ENCODE results near the gene COL4A3.

COL4A3 gene

GRCh38 chr2:227326783-227327182 lies 162.4 kb downstream of the COL4A3 start:
- TF ChIP-seq, protein P1, sequence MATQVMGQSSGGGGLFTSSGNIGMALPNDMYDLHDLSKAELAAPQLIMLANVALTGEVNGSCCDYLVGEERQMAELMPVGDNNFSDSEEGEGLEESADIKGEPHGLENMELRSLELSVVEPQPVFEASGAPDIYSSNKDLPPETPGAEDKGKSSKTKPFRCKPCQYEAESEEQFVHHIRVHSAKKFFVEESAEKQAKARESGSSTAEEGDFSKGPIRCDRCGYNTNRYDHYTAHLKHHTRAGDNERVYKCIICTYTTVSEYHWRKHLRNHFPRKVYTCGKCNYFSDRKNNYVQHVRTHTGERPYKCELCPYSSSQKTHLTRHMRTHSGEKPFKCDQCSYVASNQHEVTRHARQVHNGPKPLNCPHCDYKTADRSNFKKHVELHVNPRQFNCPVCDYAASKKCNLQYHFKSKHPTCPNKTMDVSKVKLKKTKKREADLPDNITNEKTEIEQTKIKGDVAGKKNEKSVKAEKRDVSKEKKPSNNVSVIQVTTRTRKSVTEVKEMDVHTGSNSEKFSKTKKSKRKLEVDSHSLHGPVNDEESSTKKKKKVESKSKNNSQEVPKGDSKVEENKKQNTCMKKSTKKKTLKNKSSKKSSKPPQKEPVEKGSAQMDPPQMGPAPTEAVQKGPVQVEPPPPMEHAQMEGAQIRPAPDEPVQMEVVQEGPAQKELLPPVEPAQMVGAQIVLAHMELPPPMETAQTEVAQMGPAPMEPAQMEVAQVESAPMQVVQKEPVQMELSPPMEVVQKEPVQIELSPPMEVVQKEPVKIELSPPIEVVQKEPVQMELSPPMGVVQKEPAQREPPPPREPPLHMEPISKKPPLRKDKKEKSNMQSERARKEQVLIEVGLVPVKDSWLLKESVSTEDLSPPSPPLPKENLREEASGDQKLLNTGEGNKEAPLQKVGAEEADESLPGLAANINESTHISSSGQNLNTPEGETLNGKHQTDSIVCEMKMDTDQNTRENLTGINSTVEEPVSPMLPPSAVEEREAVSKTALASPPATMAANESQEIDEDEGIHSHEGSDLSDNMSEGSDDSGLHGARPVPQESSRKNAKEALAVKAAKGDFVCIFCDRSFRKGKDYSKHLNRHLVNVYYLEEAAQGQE (IDR thresholded peaks at IDR 0.05; ENCODE audit: insufficient read depth in 1 of 2, low read depth in 2 of 2, low read length in 2 of 2), result no peak

DNA sequence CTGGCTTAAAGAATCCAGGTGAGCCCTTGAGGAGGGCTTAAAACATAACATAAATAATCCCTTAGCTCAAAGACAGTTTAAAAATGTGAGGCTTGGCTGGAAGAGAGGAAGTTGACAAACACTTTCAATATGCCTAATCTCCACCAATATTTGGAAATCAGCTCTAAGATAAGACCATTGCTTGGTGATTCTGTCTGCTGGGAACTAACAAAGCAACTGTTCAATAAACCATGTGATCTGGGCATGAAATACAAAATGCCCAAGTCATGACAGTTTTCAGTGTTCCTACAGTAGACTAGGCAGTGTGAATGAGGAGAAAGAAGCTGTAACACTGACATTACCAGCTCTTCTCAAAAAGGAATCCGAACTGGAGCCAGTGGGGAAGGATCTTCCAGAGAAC lies 171.3 kb downstream of the COL4A3 start:
- TF ChIP-seq TAF1 (IDR thresholded peaks at IDR 0.05; ENCODE audit: borderline replicate concordance, insufficient read depth, low read length), result no peak
- TF ChIP-seq POLR2AphosphoS5 (IDR thresholded peaks at IDR 0.05; ENCODE audit: low read depth, low read length), result no peak
- no peak for TF ChIP-seq SIN3A (IDR thresholded peaks at IDR 0.05; ENCODE audit: borderline replicate concordance, insufficient read depth, low read length)
- no peak for TF ChIP-seq FOXP2 (optimal IDR thresholded peaks at IDR 0.05; ENCODE audit: borderline replicate concordance, extremely low read depth, extremely low read length, insufficient read depth)
- TF ChIP-seq, protein P1 (IDR thresholded peaks at IDR 0.05; ENCODE audit: insufficient read depth in 1 of 2, low read depth in 2 of 2, low read length in 2 of 2), result no peak

DNA sequence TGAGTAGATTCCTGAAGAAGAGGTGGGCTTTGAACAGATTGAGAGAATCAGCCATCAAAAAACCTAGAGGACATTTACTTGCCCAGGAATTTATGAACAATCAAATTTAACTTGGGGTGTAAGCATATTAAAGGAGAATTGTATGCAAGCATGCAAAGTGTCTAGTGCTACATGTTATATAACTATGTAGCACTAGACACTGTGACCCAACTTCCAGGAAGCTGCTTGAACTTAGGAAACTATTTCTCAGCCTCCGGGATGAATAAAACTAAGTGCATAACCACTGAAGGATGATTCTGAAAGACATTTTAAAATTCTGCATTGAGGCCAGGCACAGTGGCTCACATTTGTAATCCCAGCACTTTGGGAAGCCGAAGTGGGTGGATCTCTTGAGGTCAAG lies 173.0 kb downstream of the COL4A3 start:
- TF ChIP-seq TAF1 (IDR thresholded peaks at IDR 0.05; ENCODE audit: borderline replicate concordance, insufficient read depth, low read length) (no peak), POLR2AphosphoS5 (IDR thresholded peaks at IDR 0.05; ENCODE audit: low read depth, low read length) (no peak), FOXP2 (optimal IDR thresholded peaks at IDR 0.05; ENCODE audit: borderline replicate concordance, extremely low read depth, extremely low read length, insufficient read depth) (no peak), SIN3A (IDR thresholded peaks at IDR 0.05; ENCODE audit: borderline replicate concordance, insufficient read depth, low read length) (no peak)
- TF ChIP-seq, protein P1 (IDR thresholded peaks at IDR 0.05; ENCODE audit: insufficient read depth in 1 of 2, low read depth in 2 of 2, low read length in 2 of 2), result no peak

DNA sequence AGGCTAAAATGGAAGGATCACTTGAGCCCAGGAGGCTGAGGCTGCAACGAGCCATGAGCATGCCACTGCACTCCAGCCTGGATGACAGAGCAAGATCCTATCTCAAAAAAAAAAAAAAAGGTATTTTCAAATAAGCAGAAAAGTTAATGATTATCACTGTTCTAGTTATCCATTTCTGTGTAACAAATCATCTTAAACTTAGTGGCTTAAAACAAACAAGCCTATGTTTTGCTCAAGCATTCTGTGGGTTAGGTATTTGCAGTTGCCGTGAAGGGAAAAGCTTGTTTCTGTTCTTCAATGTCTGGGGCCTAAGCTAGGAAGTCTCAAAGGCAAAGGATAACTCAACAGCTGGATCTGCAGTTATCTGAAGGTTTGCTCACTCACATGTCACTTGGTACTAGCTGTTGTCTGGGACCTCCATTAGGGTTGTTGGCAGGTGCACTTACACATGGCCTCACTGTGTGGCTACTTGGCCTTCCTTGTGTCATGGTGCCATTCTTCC lies 174.7 kb downstream of the COL4A3 start:
- TF ChIP-seq SIN3A (IDR thresholded peaks at IDR 0.05; ENCODE audit: borderline replicate concordance, insufficient read depth, low read length) (no peak), FOXP2 (optimal IDR thresholded peaks at IDR 0.05; ENCODE audit: borderline replicate concordance, extremely low read depth, extremely low read length, insufficient read depth) (no peak), TAF1 (IDR thresholded peaks at IDR 0.05; ENCODE audit: borderline replicate concordance, insufficient read depth, low read length) (no peak), POLR2AphosphoS5 (IDR thresholded peaks at IDR 0.05; ENCODE audit: low read depth, low read length) (no peak)
- TF ChIP-seq, protein P1 (IDR thresholded peaks at IDR 0.05; ENCODE audit: insufficient read depth in 1 of 2, low read depth in 2 of 2, low read length in 2 of 2), result no peak

- no peak for TF ChIP-seq FOXP2 (optimal IDR thresholded peaks at IDR 0.05; ENCODE audit: borderline replicate concordance, extremely low read depth, extremely low read length, insufficient read depth)
- TF ChIP-seq TAF1 (IDR thresholded peaks at IDR 0.05; ENCODE audit: borderline replicate concordance, insufficient read depth, low read length), result no peak
- no peak for TF ChIP-seq POLR2AphosphoS5 (IDR thresholded peaks at IDR 0.05; ENCODE audit: low read depth, low read length)
- no peak for TF ChIP-seq SIN3A (IDR thresholded peaks at IDR 0.05; ENCODE audit: borderline replicate concordance, insufficient read depth, low read length)
- TF ChIP-seq, protein P1 (IDR thresholded peaks at IDR 0.05; ENCODE audit: insufficient read depth in 1 of 2, low read depth in 2 of 2, low read length in 2 of 2), result no peak
Measured at GRCh38 chr2:227340106-227340505, 175.7 kb downstream of the COL4A3 start.

Measured in PFSK-1 (cell line).